ENCODE results near the gene PYGO1. TPM values are rescaled to one million over a fixed set of nuclear protein-coding genes. Genes with fewer than 3 reads are reported as not detected.

Gene PYGO1
- total and polyA plus RNA-seq, 2 of the 4 experiments (the other 2 are of a cell fraction): 3.0 to 6.6 TPM

DNA sequence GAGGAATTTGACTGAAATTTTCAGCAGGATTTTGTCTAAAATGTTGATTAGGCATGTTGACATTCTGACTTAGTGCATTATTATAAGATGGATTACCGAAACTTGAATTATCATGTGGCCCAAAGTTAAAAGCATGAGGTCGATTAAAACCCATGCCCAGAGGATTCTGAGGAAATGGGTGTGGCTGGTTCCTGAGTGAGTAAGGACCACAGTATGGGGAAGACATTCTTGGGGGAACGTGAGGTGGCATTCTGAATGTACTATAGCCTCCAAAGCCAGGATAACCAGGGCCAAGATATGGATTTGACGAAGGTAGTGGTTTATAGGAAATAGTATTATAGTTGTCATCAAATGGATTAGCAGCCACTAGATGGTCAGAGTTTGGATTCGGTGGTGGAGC, 41.4 kb downstream of the PYGO1 start:
- Histone ChIP-seq H3K23ac (ENCODE audit: low read depth, low read length) (no peak overlapping the region), H3K4me1 (ENCODE audit: control insufficient read depth, insufficient read depth, low read length) (no peaks in the 10 kb centered on the region), H3K27me3 (ENCODE audit: control insufficient read depth, insufficient read depth, low read length) (no peaks in the 10 kb centered on the region), H3K79me1 (ENCODE audit: low read depth in 1 of 2, low read length in 2 of 2) (peaks cover 5 to 13% of the 10 kb centered on the region in 2 experiments), H3K27ac (ENCODE audit: insufficient read depth, low read length) (no peak overlapping the region), H3K18ac (ENCODE audit: low read depth, low read length) (no peak overlapping the region), H3K9me3 (ENCODE audit: control insufficient read depth, insufficient read depth, low read length) (no peaks in the 10 kb centered on the region), H4K20me1 (ENCODE audit: insufficient read depth, low read length) (no peaks in the 10 kb centered on the region), H4K8ac (ENCODE audit: low read depth in 2 of 2, low read length in 2 of 2) (no peak overlapping the region), H3K36me3 (ENCODE audit: control insufficient read depth, insufficient read depth, low read length) (peaks cover 6% of the 10 kb centered on the region), H4K91ac (ENCODE audit: insufficient read depth, low read depth, low read length) (no peak overlapping the region), H3K9ac (ENCODE audit: low read depth, low read length) (no peak overlapping the region), H3K9me1 (ENCODE audit: insufficient read depth, low read length) (0 out of 2 replicates have a peak, but pooled peaks cover 3% of the 10 kb centered on the region), H2BK120ac (ENCODE audit: low read depth, low read length) (no peak overlapping the region), H2BK20ac (ENCODE audit: low read depth, low read length) (no peak overlapping the region), H2AFZ (replicated peaks; ENCODE audit: low read length, poor library complexity) (no peak overlapping the region), H3K56ac (ENCODE audit: extremely low read depth, insufficient read depth, low read length) (no peak overlapping the region), H2BK15ac (ENCODE audit: low read depth, low read length) (no peak overlapping the region), H3K4me2 (ENCODE audit: low read depth, low read length) (no peak overlapping the region), H3K4me3 (ENCODE audit: insufficient read depth, low read depth, low read length) (no peak overlapping the region), H3K14ac (replicated peaks; ENCODE audit: low read depth, low read length) (no peak overlapping the region), H3K4ac (ENCODE audit: low read depth, low read length) (no peak overlapping the region), H2BK5ac (ENCODE audit: low read depth, low read length, poor library complexity, severe bottlenecking) (no peak overlapping the region), H2AK5ac (ENCODE audit: low read depth, low read length) (no peak overlapping the region), H2AK9ac (replicated peaks; ENCODE audit: low read depth, low read length, poor library complexity) (peak overlapping the region; percentile 29), H4K5ac (ENCODE audit: low read depth, low read length) (no peak overlapping the region)
- POLR2A ChIA-PET (ENCODE audit: unreplicated experiment): no interaction called here
- dilution Hi-C loops (cut with HindIII; ENCODE audit: low sequenced_read_pairs, unreplicated experiment): no loop called here
- intact Hi-C loops (cut with micrococcal nuclease): no loop called here
- CTCF ChIA-PET: no interaction called here
- 76% methylated on average over 4 of the region's 5 CpGs; no CpG with 5 or more reads in 1 of the 2 experiments for WGBS, 2 experiments (ENCODE audit: extremely low coverage in 2 of 2, insufficient read length in 1 of 2)
- no TSS peak for BruUV-seq (replicated peaks)
- ATAC-seq (ENCODE audit: low read depth): no peak
- in situ Hi-C loops (cut with MboI; ENCODE audit: low sequenced_read_pairs): no loop called here
- peak; percentile 4 for DNase-seq
- TF ChIP-seq RAD21 (IDR thresholded peaks at IDR 0.05; ENCODE audit: low read length) (no peak), SMC3 (IDR thresholded peaks at IDR 0.05; ENCODE audit: low read depth, low read length) (no peak), RCOR1 (IDR thresholded peaks at IDR 0.05; ENCODE audit: insufficient replicate concordance, low read length) (no peak), BHLHE40 (IDR thresholded peaks at IDR 0.05; ENCODE audit: low read depth, low read length) (no peak), MAZ (IDR thresholded peaks at IDR 0.05; ENCODE audit: borderline replicate concordance, low read depth, low read length) (no peak), FOS (IDR thresholded peaks at IDR 0.05; ENCODE audit: low read depth, low read length) (no peak), MAFK (IDR thresholded peaks at IDR 0.05; ENCODE audit: low read depth, low read length) (no peak), CHD1 (IDR thresholded peaks at IDR 0.05; ENCODE audit: low read depth, low read length) (no peak), CEBPB (IDR thresholded peaks at IDR 0.05; ENCODE audit: low read depth, low read length) (no peak), NFE2L2 (IDR thresholded peaks at IDR 0.05; ENCODE audit: low read depth, low read length) (no peak), RFX5 (IDR thresholded peaks at IDR 0.05; ENCODE audit: low read depth, low read length) (no peak), MXI1 (IDR thresholded peaks at IDR 0.05; ENCODE audit: borderline replicate concordance, low read depth, low read length) (no peak), POLR2A (IDR thresholded peaks at IDR 0.05; ENCODE audit: low read depth, low read length) (no peak)
- TF ChIP-seq, protein P1, sequence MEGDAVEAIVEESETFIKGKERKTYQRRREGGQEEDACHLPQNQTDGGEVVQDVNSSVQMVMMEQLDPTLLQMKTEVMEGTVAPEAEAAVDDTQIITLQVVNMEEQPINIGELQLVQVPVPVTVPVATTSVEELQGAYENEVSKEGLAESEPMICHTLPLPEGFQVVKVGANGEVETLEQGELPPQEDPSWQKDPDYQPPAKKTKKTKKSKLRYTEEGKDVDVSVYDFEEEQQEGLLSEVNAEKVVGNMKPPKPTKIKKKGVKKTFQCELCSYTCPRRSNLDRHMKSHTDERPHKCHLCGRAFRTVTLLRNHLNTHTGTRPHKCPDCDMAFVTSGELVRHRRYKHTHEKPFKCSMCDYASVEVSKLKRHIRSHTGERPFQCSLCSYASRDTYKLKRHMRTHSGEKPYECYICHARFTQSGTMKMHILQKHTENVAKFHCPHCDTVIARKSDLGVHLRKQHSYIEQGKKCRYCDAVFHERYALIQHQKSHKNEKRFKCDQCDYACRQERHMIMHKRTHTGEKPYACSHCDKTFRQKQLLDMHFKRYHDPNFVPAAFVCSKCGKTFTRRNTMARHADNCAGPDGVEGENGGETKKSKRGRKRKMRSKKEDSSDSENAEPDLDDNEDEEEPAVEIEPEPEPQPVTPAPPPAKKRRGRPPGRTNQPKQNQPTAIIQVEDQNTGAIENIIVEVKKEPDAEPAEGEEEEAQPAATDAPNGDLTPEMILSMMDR (conservative IDR thresholded peaks at IDR 0.05; ENCODE audit: low read depth, low read length): no peak
- TF ChIP-seq, protein P2, sequence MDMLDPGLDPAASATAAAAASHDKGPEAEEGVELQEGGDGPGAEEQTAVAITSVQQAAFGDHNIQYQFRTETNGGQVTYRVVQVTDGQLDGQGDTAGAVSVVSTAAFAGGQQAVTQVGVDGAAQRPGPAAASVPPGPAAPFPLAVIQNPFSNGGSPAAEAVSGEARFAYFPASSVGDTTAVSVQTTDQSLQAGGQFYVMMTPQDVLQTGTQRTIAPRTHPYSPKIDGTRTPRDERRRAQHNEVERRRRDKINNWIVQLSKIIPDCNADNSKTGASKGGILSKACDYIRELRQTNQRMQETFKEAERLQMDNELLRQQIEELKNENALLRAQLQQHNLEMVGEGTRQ (IDR thresholded peaks at IDR 0.05; ENCODE audit: low read depth, low read length): no peak
- TF ChIP-seq, protein P3, sequence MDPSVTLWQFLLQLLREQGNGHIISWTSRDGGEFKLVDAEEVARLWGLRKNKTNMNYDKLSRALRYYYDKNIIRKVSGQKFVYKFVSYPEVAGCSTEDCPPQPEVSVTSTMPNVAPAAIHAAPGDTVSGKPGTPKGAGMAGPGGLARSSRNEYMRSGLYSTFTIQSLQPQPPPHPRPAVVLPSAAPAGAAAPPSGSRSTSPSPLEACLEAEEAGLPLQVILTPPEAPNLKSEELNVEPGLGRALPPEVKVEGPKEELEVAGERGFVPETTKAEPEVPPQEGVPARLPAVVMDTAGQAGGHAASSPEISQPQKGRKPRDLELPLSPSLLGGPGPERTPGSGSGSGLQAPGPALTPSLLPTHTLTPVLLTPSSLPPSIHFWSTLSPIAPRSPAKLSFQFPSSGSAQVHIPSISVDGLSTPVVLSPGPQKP (IDR thresholded peaks at IDR 0.05; ENCODE audit: borderline replicate concordance, low read depth, low read length): no peak

Measured in IMR-90 (cell line).